ENCODE data around the gene SCG3.

GRCh38 chr15:51724673-51725072 lies 43.4 kb downstream of the SCG3 start:
- TF ChIP-seq SP1 (IDR thresholded peaks at IDR 0.05) (no peak), SUZ12 (IDR thresholded peaks at IDR 0.05) (no peak), ELF4 (IDR thresholded peaks at IDR 0.05) (no peak), PKNOX1 (IDR thresholded peaks at IDR 0.05) (no peak), TARDBP (IDR thresholded peaks at IDR 0.05) (no peak), FOXM1 (IDR thresholded peaks at IDR 0.05; ENCODE audit: borderline replicate concordance) (no peak), ZNF384 (IDR thresholded peaks at IDR 0.05) (no peak), FOXA1 (IDR thresholded peaks at IDR 0.05) (no peak), BHLHE40 (IDR thresholded peaks at IDR 0.05; ENCODE audit: borderline replicate concordance) (no peak), L3MBTL2 (conservative IDR thresholded peaks at IDR 0.05) (no peak)

Data from HEK293T (cell line).